CD14-positive monocyte (primary cell): ENCODE data around the gene RFX7. TPM values are rescaled to one million over a fixed set of nuclear protein-coding genes. Genes with fewer than 3 reads are reported as not detected.

Source experiments
- DNase-seq, 3 donors: peaks; one replicate each; pipeline ENCODE4 v3.0.0-alpha.2; 2011 to 2022
- H2AFZ ChIP-seq: 2 replicates; pipeline ENCODE4 v1.6.0; 2012; ENCODE audit warnings: mild to moderate bottlenecking, low read depth, low read length, inconsistent platforms; ENCODE audit not compliant: insufficient read depth, poor library complexity, severe bottlenecking
- H3K27ac ChIP-seq, 2 donors: 1 replicate in 1 of 2; 2 replicates in 1 of 2; pipeline ENCODE4 v1.5.1; 2012 to 2013; ENCODE audit warnings: low read length in 2 of 2, control low read depth in 1 of 2, inconsistent platforms in 1 of 2, low read depth in 1 of 2, mild to moderate bottlenecking in 1 of 2
- H3K27me3 ChIP-seq, 2 donors: one replicate each; pipeline versions ENCODE4 v1.6.0 to v1.6.1; 2011 to 2013; ENCODE audit warnings: low read length in 2 of 2; ENCODE audit not compliant: control insufficient read depth in 2 of 2, insufficient read depth in 2 of 2
- H3K36me3 ChIP-seq, 2 donors: replicated peaks in 1 of 2; 1 replicate in 1 of 2; 2 replicates in 1 of 2; pipeline versions ENCODE4 v1.5.1 to v1.6.1; 2012 to 2013; ENCODE audit warnings: low read length in 2 of 2, control low read depth in 1 of 2, inconsistent platforms in 1 of 2, mild to moderate bottlenecking in 1 of 2; ENCODE audit not compliant: insufficient read depth in 2 of 2, control insufficient read depth in 1 of 2
- H3K4me1 ChIP-seq, 2 donors: 1 replicate in 1 of 2; 2 replicates in 1 of 2; pipeline versions ENCODE4 v1.5.1 to v1.6.1; 2012 to 2013; ENCODE audit warnings: low read length in 2 of 2, control low read depth in 1 of 2, inconsistent platforms in 1 of 2, mild to moderate bottlenecking in 1 of 2, moderate library complexity in 1 of 2; ENCODE audit not compliant: insufficient read depth in 2 of 2, control insufficient read depth in 1 of 2
- H3K4me2 ChIP-seq: replicated peaks from 2 replicates; pipeline ENCODE3; 2012; ENCODE audit warnings: low read length, moderate library complexity, mild to moderate bottlenecking; ENCODE audit not compliant: poor library complexity, severe bottlenecking; ENCODE audit errors: extremely low read depth
- H3K4me3 ChIP-seq, 3 experiments: fragments of 200-600 bp in 1 of 3; sonication (generic) in 1 of 3; replicated peaks in 1 of 3; 1 replicate in 2 of 3; 2 replicates in 1 of 3; pipeline ENCODE4 v1.5.1; 2011 to 2013; ENCODE audit warnings: low read length in 3 of 3, mild to moderate bottlenecking in 3 of 3, control low read depth in 2 of 3, low read depth in 2 of 3, inconsistent platforms in 1 of 3, moderate library complexity in 1 of 3
- H3K79me2 ChIP-seq: 2 replicates; pipeline ENCODE4 v1.6.0; 2012; ENCODE audit warnings: mild to moderate bottlenecking, control low read depth, inconsistent platforms, low read length, moderate library complexity; ENCODE audit not compliant: insufficient read depth
- H3K9ac ChIP-seq: 2 replicates; pipeline ENCODE4 v1.6.0; 2017; ENCODE audit warnings: low read length, mild to moderate bottlenecking; ENCODE audit not compliant: insufficient read depth, poor library complexity, severe bottlenecking
- H3K9me3 ChIP-seq, 2 donors: replicated peaks in 1 of 2; 1 replicate in 1 of 2; 2 replicates in 1 of 2; pipeline versions ENCODE4 v1.5.1 to v1.6.1; 2012 to 2013; ENCODE audit warnings: low read length in 2 of 2, control low read depth in 1 of 2; ENCODE audit not compliant: control insufficient read depth in 1 of 2, insufficient read depth in 1 of 2
- H4K20me1 ChIP-seq: 2 replicates; pipeline ENCODE4 v1.6.0; 2012; ENCODE audit warnings: mild to moderate bottlenecking, low read length, control low read depth, moderate library complexity; ENCODE audit not compliant: insufficient read depth
- H3K27ac Mint-ChIP-seq, 7 donors: one replicate each; pipeline ENCODE4 v1.8.0; 2020; ENCODE audit warnings: mild to moderate bottlenecking in 7 of 7, mixed read lengths in 7 of 7, moderate library complexity in 6 of 7, inconsistent platforms in 2 of 7
- H3K27me3 Mint-ChIP-seq, 3 donors: one replicate each; pipeline ENCODE4 v1.8.0; 2021 to 2022; ENCODE audit warnings: low read depth in 3 of 3, mild to moderate bottlenecking in 3 of 3, mixed read lengths in 3 of 3, moderate library complexity in 3 of 3, inconsistent platforms in 1 of 3
- H3K36me3 Mint-ChIP-seq, 2 donors: one replicate each; pipeline ENCODE4 v1.8.0; 2020; ENCODE audit warnings: mixed read lengths in 2 of 2, inconsistent platforms in 1 of 2, mild to moderate bottlenecking in 1 of 2
- H3K4me1 Mint-ChIP-seq: one replicate; pipeline ENCODE4 v1.8.0; 2020; ENCODE audit warnings: mild to moderate bottlenecking, mixed read lengths
- H3K4me3 Mint-ChIP-seq, 2 donors: one replicate each; pipeline ENCODE4 v1.8.0; 2020; ENCODE audit warnings: mild to moderate bottlenecking in 2 of 2, mixed read lengths in 2 of 2, moderate library complexity in 1 of 2
- H3K9me3 Mint-ChIP-seq, 7 donors: one replicate each; pipeline ENCODE4 v1.8.0; 2020 to 2022; ENCODE audit warnings: mixed read lengths in 7 of 7, mild to moderate bottlenecking in 6 of 7, moderate library complexity in 6 of 7, inconsistent platforms in 2 of 7
- CTCF ChIP-seq: fragments of 200-600 bp; IDR thresholded peaks from one replicate; pipeline ENCODE4 v1.8.0; 2022; ENCODE audit warnings: antibody characterized with exemption, mild to moderate bottlenecking
- WGBS: methylation state at CpG from one replicate; pipeline ENCODE4 v1.1.5; 2013; ENCODE audit warnings: missing lambda C conversion rate; ENCODE audit not compliant: insufficient coverage; 5-methylcytosine and 5-hydroxymethylcytosine counted together
- intact Hi-C, 2 donors: fragments of 100-400 bp; cut with micrococcal nuclease; formaldehyde crosslinking; loops; one replicate each; pipeline versions ENCODE4 v1.15.0 to v1.15.1; 2023
- polyA plus RNA-seq, 3 donors: library from polyadenylated mRNA; depleted of rRNA in 1 of 3; unstranded in 2 of 3; stranded (reverse) in 1 of 3; fragments of 300-500 nt in 2 of 3; fragments of >200 nt in 1 of 3; fragmentation: Illumina TruSeq in 2 of 3; gene quantifications; 1 replicate in 2 of 3; 2 replicates in 1 of 3; pipeline ENCODE4 v1.2.3, GENCODE V29; 2012 to 2021

RFX7 gene
- polyA plus RNA-seq, 3 donors, result 1.0 to 2.9 (median 1.2) TPM

GRCh38 chr15:56064152-56064551 lies 179.5 kb downstream of the RFX7 start:
- intact Hi-C loops, result no loop called here

GRCh38 chr15:56059716-56060115 lies 184.0 kb downstream of the RFX7 start:
- H3K9me3 Mint-ChIP-seq, result peaks cover 0 to 10% (median 2%) of the 10 kb centered on the region in 7 donors
- no peak overlapping the region for H3K27ac Mint-ChIP-seq
- Histone ChIP-seq H4K20me1 (no peaks in the 10 kb centered on the region), H3K27me3 (no peaks in the 10 kb centered on the region), H3K4me3 (no peak overlapping the region), H3K27ac (no peak overlapping the region), H3K4me2 (no peak overlapping the region), H3K4me1 (no peaks in the 10 kb centered on the region), H3K9ac (no peak overlapping the region), H3K9me3 (no peaks in the 10 kb centered on the region), H3K79me2 (no peaks in the 10 kb centered on the region), H3K36me3 (no peaks in the 10 kb centered on the region), H2AFZ (no peak overlapping the region)
- TF ChIP-seq CTCF, result no peak
- H3K36me3 Mint-ChIP-seq, result no peaks in the 10 kb centered on the region
- no CpG with 5 or more reads among the region's 2 CpGs for WGBS
- no peaks in the 10 kb centered on the region for H3K4me1 Mint-ChIP-seq
- H3K27me3 Mint-ChIP-seq, result peaks cover 0 to 3% (median 0%) of the 10 kb centered on the region in 3 donors
- no peak for DNase-seq
- intact Hi-C loops, result loop anchor here in 1 of 2 donors (10.0 kb wide), 1 partner anchor 65 kb away; the partner anchor contains the start of gene NEDD4
- no peak overlapping the region for H3K4me3 Mint-ChIP-seq

More at GRCh38 chr15:56064152-56064551, 179.5 kb downstream of the RFX7 start:
- Histone ChIP-seq H2AFZ (no peak overlapping the region), H4K20me1 (no peaks in the 10 kb centered on the region), H3K79me2 (no peaks in the 10 kb centered on the region), H3K4me1 (no peaks in the 10 kb centered on the region), H3K36me3 (no peaks in the 10 kb centered on the region), H3K4me2 (no peak overlapping the region), H3K27me3 (no peaks in the 10 kb centered on the region), H3K4me3 (no peak overlapping the region), H3K9me3 (no peaks in the 10 kb centered on the region), H3K27ac (no peak overlapping the region), H3K9ac (no peak overlapping the region)
- Mint-ChIP-seq H3K4me1 (no peaks in the 10 kb centered on the region), H3K4me3 (no peak overlapping the region), H3K9me3 (peaks cover 2 to 9% (median 5%) of the 10 kb centered on the region in 7 donors), H3K27me3 (peaks cover 0 to 5% (median 0%) of the 10 kb centered on the region in 3 donors), H3K36me3 (no peaks in the 10 kb centered on the region), H3K27ac (no peak overlapping the region)
- TF ChIP-seq CTCF, result no peak
- no CpG with 5 or more reads among the region's 3 CpGs for WGBS
- no peak for DNase-seq
